WERI-Rb-1 (cell line): Measurements from ENCODE around the gene KRCC1.
A peak's percentile ranks its signal among the peaks of the same experiment; 100 is the strongest.

Experiments
- DNase-seq: peaks from one replicate; pipeline ENCODE4 v3.0.0-alpha.2; 2020
- H3K27ac ChIP-seq: fragments of 250-450 bp; sonication (Bioruptor Pico); 2 replicates; pipeline ENCODE4 v1.5.1; 2020; ENCODE audit warnings: mild to moderate bottlenecking, moderate library complexity
- H3K27me3 ChIP-seq: fragments of 250-450 bp; sonication (Bioruptor Pico); 2 replicates; pipeline ENCODE4 v1.5.1; 2021; ENCODE audit warnings: mild to moderate bottlenecking, low read depth, moderate library complexity; ENCODE audit not compliant: insufficient read depth, severe bottlenecking
- H3K36me3 ChIP-seq: fragments of 250-450 bp; sonication (Bioruptor Pico); 2 replicates; pipeline ENCODE4 v1.5.1; 2020; ENCODE audit warnings: mild to moderate bottlenecking, moderate library complexity
- H3K4me3 ChIP-seq: 2 replicates; pipeline ENCODE4 v1.5.1; 2011; ENCODE audit warnings: low read depth, mild to moderate bottlenecking, control low read depth, low read length
- H3K9me3 ChIP-seq: fragments of 250-450 bp; sonication (Bioruptor Pico); 2 replicates; pipeline ENCODE4 v1.5.1; 2021; ENCODE audit warnings: mild to moderate bottlenecking, moderate library complexity; ENCODE audit not compliant: severe bottlenecking
- TF ChIP-seq, protein P1 (sequence below): IDR thresholded peaks from 2 replicates; pipeline ENCODE4 v1.5.1; 2011; ENCODE audit warnings: low read depth, mild to moderate bottlenecking, control low read depth, inconsistent platforms, low read length

The KRCC1 gene

DNA sequence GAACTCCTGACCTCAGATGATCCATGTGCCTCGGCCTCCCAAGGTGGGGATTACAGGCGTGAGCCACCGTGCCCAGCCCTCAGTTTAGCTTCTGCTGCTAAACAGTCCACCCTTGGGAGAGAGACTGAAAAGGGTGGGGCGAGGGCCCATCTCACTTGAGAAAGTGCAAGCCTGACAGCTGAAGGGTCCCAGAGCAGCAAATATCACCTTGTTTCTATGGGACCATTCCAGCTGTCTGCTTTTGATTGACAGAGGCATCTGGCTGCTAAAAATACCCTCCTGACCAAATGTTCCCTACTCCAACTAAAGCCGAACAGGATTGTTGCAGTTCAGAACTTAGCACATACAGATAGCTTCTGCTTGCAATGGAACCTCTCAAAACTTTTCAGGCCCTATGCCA is 11.6 kb upstream of the KRCC1 start:
- no peak overlapping the region for H3K4me3 ChIP-seq

DNA sequence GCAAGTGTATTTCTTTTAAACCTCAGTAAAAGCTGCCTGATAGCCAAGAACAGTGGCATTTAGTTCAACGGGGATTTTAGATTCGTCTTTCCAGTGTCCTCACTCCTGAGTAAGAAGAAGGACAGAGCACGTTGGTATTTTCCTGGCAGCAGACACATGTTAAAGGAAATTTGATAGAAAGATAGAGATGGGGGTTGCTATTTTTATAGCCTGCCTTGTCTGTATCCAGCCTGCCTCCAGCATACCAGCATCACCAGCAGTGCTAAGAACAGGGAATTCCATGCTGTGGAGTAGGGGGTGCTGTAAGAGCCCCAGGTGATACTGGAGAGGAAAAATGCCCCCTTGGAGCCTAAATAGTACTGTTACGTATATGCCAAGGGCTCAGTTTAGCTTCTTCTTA is 11.0 kb upstream of the KRCC1 start:
- Histone ChIP-seq H3K9me3 (no peaks in the 10 kb centered on the region), H3K27me3 (peaks cover 4% of the 10 kb centered on the region), H3K36me3 (no peaks in the 10 kb centered on the region), H3K4me3 (no peak overlapping the region), H3K27ac (no peak overlapping the region)
- TF ChIP-seq, protein P1, sequence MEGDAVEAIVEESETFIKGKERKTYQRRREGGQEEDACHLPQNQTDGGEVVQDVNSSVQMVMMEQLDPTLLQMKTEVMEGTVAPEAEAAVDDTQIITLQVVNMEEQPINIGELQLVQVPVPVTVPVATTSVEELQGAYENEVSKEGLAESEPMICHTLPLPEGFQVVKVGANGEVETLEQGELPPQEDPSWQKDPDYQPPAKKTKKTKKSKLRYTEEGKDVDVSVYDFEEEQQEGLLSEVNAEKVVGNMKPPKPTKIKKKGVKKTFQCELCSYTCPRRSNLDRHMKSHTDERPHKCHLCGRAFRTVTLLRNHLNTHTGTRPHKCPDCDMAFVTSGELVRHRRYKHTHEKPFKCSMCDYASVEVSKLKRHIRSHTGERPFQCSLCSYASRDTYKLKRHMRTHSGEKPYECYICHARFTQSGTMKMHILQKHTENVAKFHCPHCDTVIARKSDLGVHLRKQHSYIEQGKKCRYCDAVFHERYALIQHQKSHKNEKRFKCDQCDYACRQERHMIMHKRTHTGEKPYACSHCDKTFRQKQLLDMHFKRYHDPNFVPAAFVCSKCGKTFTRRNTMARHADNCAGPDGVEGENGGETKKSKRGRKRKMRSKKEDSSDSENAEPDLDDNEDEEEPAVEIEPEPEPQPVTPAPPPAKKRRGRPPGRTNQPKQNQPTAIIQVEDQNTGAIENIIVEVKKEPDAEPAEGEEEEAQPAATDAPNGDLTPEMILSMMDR: no peak
- no peak for DNase-seq

More for the DNA sequence above, 11.6 kb upstream of the KRCC1 start:
- Histone ChIP-seq H3K27ac (no peak overlapping the region), H3K9me3 (no peaks in the 10 kb centered on the region), H3K36me3 (no peaks in the 10 kb centered on the region), H3K27me3 (peaks cover 5% of the 10 kb centered on the region)
- TF ChIP-seq, protein P1: no peak
- DNase-seq: no peak

DNA sequence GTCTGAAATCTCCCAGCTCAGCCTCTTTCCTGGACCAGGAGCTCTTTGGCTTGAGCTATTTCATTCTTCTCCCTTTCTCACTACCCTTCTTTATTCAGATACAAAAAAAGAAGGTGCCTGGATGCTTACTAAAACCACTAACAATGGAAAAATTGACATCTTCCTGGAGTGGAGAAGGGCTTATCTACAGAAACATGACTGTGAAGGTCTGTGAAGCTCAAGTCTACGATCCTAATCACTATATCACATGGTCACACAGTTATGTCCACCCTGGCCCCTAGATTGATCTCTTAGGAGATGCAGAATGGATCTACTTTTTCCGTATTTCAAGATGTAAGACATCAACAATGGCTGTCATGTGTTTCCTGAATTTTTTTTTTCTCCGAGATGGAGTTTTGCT is 5.7 kb upstream of the KRCC1 start:
- Histone ChIP-seq H3K36me3 (no peaks in the 10 kb centered on the region), H3K27me3 (no peaks in the 10 kb centered on the region), H3K27ac (no peak overlapping the region), H3K9me3 (no peaks in the 10 kb centered on the region), H3K4me3 (no peak overlapping the region)
- no peak for DNase-seq
- TF ChIP-seq, protein P1: no peak

DNA sequence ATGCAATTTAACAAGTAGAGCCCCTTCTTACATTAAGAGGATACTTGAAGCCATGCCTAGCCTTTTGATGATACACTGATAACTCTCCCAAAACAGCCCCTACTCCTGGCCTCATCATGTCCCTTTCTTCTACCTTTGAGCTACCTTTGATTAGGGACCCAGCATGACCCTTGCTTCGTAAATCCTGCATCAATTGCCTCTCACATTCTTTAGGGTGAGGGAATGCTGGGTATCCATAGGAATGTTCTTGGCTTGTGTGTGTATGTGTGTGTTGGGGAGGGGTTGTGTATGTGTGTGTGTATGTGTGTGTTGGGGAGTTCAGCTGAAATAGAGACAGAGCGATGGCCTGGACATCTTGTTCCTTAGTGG is 5.3 kb upstream of the KRCC1 start:
- H3K9me3 ChIP-seq: no peaks in the 10 kb centered on the region
- no peak overlapping the region for H3K4me3 ChIP-seq
- H3K36me3 ChIP-seq: no peaks in the 10 kb centered on the region

GRCh38 chr2:88059979-88060906 is 4.7 kb upstream of the KRCC1 start:
- Histone ChIP-seq H3K27ac (no peak overlapping the region), H3K9me3 (no peaks in the 10 kb centered on the region), H3K36me3 (no peaks in the 10 kb centered on the region), H3K27me3 (no peaks in the 10 kb centered on the region), H3K4me3 (no peak overlapping the region)
- peak; percentile 26 for DNase-seq
- TF ChIP-seq, protein P1: peak; percentile 68

More for the DNA sequence above, 5.3 kb upstream of the KRCC1 start:
- Histone ChIP-seq H3K27ac (no peak overlapping the region), H3K27me3 (no peaks in the 10 kb centered on the region)
- no peak for DNase-seq
- TF ChIP-seq, protein P1: no peak
